AG04449 (cell line): ENCODE measurements around the gene TYRO3.

ENCODE experiments used
- CTCF ChIA-PET: fragments of 350-600 bp; formaldehyde crosslinking; extraction: SDS; loops from one replicate; lab custom pipeline; 2021; ENCODE audit warnings: antibody characterized with exemption; lab: Yijun Ruan, JAX
- POLR2A ChIA-PET: fragments of 400-600, 350-600 bp; formaldehyde crosslinking; extraction: SDS; loops from one replicate; lab custom pipeline; 2020; ENCODE audit warnings: antibody characterized with exemption, inconsistent platforms; lab: Yijun Ruan, JAX
- DNase-seq: peaks from one replicate; pipeline ENCODE4 v3.0.0-alpha.2; 2010; ENCODE audit warnings: low read depth, low spot score
- H3K4me3 ChIP-seq: 2 replicates; pipeline ENCODE4 v1.5.1; 2011; ENCODE audit warnings: low read depth, mild to moderate bottlenecking, control low read depth, low read length
- TF ChIP-seq, protein P1 (sequence below): IDR thresholded peaks from one replicate; pipeline ENCODE4 v1.5.1; 2011; ENCODE audit warnings: mild to moderate bottlenecking, moderate library complexity, low read length, control low read depth, inconsistent platforms; ENCODE audit not compliant: insufficient read depth; ENCODE audit errors: missing control alignments

Gene TYRO3

DNA sequence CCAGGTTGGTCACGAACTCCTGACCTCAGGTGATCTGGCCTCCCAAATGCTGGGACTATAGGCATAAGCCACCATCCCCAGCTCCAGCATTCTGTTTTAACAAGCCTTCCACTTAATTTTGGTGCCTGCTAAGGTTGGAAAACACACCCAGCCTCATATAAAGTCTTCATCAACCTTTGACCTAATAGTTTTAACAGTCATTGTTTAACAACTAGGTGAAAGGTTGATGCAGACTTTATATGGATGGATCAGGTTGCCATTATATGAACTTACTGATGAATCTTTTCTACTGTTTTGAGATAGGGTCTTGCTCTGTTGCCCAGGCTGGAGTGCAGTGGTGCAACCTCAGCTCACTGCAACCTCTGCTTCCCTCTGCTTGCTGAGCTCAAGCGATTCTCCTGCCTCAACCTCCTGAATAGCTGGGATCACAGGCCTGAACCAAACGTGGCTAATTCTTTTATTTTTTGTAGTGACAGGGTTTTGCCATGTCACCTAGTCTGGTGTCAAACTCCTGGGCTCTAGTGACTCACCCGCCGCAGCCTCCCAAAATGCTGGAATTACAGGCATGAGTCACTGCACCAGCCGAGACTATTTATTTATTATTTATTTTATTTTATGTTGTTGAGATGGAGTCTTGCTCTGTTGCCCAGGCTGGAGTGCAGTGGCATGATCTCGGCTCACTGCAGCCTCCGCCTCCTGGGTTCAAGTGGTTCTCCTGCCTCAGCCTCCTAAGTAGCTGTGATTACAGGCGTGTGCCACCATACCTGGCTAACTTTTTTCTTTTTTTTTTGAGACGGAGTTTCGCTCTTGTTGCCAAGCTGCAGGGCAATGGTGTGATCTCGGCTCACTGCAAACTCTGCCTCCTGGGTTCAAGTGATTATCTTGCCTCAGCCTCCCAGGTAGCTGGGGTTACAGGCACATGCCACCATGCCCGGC is 11.9 kb upstream of the TYRO3 start:
- H3K4me3 ChIP-seq = no peak overlapping the region
- CTCF ChIA-PET = interaction anchor here (1.5 to 3.5 kb wide), 2 partner anchors 10 to 57 kb away, joined by 5 to 12 read pairs; no protein-coding TSS in a partner anchor
- TF ChIP-seq, protein P1, sequence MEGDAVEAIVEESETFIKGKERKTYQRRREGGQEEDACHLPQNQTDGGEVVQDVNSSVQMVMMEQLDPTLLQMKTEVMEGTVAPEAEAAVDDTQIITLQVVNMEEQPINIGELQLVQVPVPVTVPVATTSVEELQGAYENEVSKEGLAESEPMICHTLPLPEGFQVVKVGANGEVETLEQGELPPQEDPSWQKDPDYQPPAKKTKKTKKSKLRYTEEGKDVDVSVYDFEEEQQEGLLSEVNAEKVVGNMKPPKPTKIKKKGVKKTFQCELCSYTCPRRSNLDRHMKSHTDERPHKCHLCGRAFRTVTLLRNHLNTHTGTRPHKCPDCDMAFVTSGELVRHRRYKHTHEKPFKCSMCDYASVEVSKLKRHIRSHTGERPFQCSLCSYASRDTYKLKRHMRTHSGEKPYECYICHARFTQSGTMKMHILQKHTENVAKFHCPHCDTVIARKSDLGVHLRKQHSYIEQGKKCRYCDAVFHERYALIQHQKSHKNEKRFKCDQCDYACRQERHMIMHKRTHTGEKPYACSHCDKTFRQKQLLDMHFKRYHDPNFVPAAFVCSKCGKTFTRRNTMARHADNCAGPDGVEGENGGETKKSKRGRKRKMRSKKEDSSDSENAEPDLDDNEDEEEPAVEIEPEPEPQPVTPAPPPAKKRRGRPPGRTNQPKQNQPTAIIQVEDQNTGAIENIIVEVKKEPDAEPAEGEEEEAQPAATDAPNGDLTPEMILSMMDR = no peak
- no peak for DNase-seq
- POLR2A ChIA-PET = no interaction called here

DNA sequence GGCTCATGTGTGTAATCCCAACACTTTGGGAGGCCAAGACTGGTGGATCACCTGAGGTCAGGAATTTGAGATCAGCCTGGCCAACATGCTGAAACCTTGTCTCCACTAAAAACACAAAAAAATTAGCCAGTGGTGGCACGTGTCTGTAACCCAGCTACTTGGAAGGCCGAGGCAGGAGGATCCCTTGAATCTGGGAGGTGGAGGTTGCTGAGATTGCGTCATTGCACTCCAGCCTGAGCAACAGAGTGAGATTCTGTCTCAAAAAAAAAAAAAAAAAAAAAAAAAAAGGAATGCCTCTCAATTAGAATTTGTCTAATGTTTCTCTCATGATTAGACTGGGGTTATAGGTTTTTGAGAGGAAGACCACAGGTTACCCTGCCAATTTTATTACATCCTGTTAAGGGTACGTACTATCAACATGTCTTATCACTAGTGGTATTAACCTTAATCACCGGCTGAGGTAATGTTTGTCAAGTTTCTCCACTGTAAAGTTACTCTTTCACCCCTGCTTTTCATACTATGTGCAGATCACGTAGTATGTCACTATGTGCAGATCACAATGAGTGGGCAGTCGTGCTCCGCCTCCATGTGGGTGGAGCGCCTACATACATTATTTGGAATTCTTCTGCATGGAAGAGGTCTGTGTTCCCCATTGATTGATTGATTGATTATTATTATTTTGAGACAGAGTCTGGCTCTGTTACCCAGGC is 8.8 kb upstream of the TYRO3 start:
- H3K4me3 ChIP-seq = no peak overlapping the region
- no peak for DNase-seq
- POLR2A ChIA-PET = no interaction called here
- CTCF ChIA-PET = interaction anchor here (1.4 to 3.5 kb wide), 2 partner anchors 7 to 222 kb away, joined by 3 to 12 read pairs; no protein-coding TSS in a partner anchor
- TF ChIP-seq, protein P1 = no peak

DNA sequence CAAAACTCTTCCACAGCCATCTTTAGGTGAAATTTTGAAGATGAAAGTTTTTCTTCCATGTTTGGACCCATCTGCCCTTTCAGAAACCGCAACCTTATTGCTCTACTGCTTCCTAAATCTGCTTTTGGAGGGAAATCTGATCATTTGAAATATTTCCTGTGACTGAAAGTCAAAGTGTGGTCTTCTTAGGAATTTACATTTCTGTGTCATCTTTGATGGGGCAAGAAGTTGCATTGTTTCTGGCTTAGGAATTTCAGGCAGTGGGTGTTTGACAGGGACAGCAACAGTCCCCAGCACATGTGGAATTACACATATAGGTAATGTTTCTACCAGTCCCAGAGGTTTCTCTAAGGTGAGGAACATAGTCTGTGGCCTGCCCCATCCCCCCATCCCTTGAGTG is 5.3 kb upstream of the TYRO3 start:
- no peak overlapping the region for H3K4me3 ChIP-seq
- ChIA-PET POLR2A (interaction anchor here (1.0 kb wide), 1 partner anchor 10 kb away, joined by 4 read pairs; the partner anchor contains the start of gene RPAP1), CTCF (interaction anchor here (1.4 to 2.2 kb wide), 2 partner anchors 88 to 257 kb away, joined by 4 to 6 read pairs; no protein-coding TSS in a partner anchor)
- no peak for DNase-seq
- TF ChIP-seq, protein P1 = no peak

DNA sequence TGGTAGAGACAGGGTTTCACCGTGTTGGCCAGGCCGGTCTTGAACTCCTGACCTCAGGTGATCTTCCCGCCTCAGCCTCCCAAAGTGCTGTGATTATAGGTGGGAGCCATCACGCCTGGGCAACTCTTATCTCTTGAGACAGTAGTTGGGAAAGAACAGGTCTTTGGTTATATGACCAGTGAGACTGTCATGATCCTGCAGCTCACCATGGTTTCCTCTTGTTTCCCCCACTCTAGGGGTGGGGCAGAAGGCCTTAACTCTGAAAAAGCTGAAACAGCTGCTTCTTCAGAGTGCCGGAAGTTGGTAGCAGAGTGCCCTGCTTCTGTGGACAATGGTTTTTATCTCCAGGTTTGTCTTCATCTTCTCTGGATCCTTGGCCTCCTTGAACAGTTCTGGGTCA is 4.7 kb upstream of the TYRO3 start:
- ChIA-PET POLR2A (interaction anchor here (1.0 kb wide), 1 partner anchor 10 kb away, joined by 4 read pairs; the partner anchor contains the start of gene RPAP1), CTCF (interaction anchor here (0.6 to 2.2 kb wide), 3 partner anchors 88 to 256 kb away, joined by 4 to 6 read pairs (median 4); no protein-coding TSS in a partner anchor)
- TF ChIP-seq, protein P1 = no peak
- no peak overlapping the region for H3K4me3 ChIP-seq
- no peak for DNase-seq

DNA sequence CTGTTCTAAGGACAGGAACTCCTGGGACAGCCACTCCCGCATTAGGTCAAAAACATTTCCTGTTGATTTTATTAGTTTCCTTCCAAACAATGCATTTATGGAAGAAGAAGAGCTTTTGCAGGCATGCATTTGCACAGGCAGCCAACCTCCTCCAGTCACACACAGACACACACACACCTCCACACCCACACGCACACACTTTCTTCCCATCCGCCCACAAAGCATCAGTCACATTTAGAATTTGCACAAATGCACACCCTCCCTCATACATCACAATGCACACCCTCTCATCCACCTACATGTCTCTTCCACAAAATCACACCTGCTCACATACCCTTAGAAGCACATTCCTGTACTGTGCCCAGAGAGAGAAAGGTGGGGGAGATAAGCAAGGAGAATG is 4.1 kb upstream of the TYRO3 start:
- no peak overlapping the region for H3K4me3 ChIP-seq
- POLR2A ChIA-PET = no interaction called here
- TF ChIP-seq, protein P1 = no peak
- DNase-seq = no peak
- CTCF ChIA-PET = interaction anchor here (0.6 to 2.2 kb wide), 3 partner anchors 89 to 256 kb away, joined by 4 to 6 read pairs (median 4); no protein-coding TSS in a partner anchor
